ENCODE results near the gene DUOX1. TPM values are rescaled to one million over a fixed set of nuclear protein-coding genes. Genes with fewer than 3 reads are reported as not detected.
A peak's percentile ranks its signal among the peaks of the same experiment; 100 is the strongest.

Gene DUOX1
- total and polyA plus RNA-seq, 2 of the 13 experiments (the other 11 are each of a cell fraction or from before 2014, with no cell fraction given), result 0.03 TPM; not detected in 1

- TF ChIP-seq TFDP2 (CRISPR knock-in tag; IDR thresholded peaks at IDR 0.05) (no peak), ZBTB49 (CRISPR knock-in tag; IDR thresholded peaks at IDR 0.05; ENCODE audit: borderline replicate concordance) (no peak), ZNF710 (CRISPR knock-in tag; IDR thresholded peaks at IDR 0.05; ENCODE audit: borderline replicate concordance) (0 out of 2 replicates have a peak, but pooled peaks have one; percentile 18), CSRNP1 (CRISPR knock-in tag; IDR thresholded peaks at IDR 0.05) (no peak), ZNF367 (CRISPR knock-in tag; IDR thresholded peaks at IDR 0.05; ENCODE audit: borderline replicate concordance) (no peak), ETS1 (CRISPR knock-in tag; IDR thresholded peaks at IDR 0.05) (no peak), HDAC1 (CRISPR knock-in tag; IDR thresholded peaks at IDR 0.05) (no peak; the same call in 1 of the 2 replicates), PPARG (CRISPR knock-in tag; conservative IDR thresholded peaks at IDR 0.05) (no peak), ZNF563 (CRISPR knock-in tag; IDR thresholded peaks at IDR 0.05) (no peak), SNAPC4 (CRISPR knock-in tag; IDR thresholded peaks at IDR 0.05) (peak; percentile 21; the same call in 1 of the 2 replicates), ZNF788 (CRISPR knock-in tag; IDR thresholded peaks at IDR 0.05; ENCODE audit: borderline replicate concordance) (peak; percentile 18; the same call in 1 of the 2 replicates), SRSF4 (IDR thresholded peaks at IDR 0.05; ENCODE audit: low read depth, low read length, poor library complexity, severe bottlenecking) (no peak), MIXL1 (CRISPR knock-in tag; IDR thresholded peaks at IDR 0.05) (0 out of 2 replicates have a peak, but pooled peaks have one; percentile 48), ZNF766 (CRISPR knock-in tag; IDR thresholded peaks at IDR 0.05; ENCODE audit: borderline replicate concordance) (no peak)
Observed at GRCh38 chr15:45200799-45201556, 71.2 kb downstream of the DUOX1 start (continued).
